ENCODE results near the gene SSC5D. TPM values are rescaled to one million over a fixed set of nuclear protein-coding genes. Genes with fewer than 3 reads are reported as not detected.
A peak's percentile ranks its signal among the peaks of the same experiment; 100 is the strongest.

Gene SSC5D
- total RNA-seq, 1 donor from 2014 or later, result 0.24 TPM

- no peak for ATAC-seq
These were observed 13.7 kb upstream of the SSC5D start for GRCh38 chr19:55474269-55475265.

GRCh38 chr19:55476100-55476775 lies 12.0 kb upstream of the SSC5D start, which contains the start of gene ZNF628:
ZNF628 (plus strand) TSS chr19:55476617; CDS start chr19:55479911, 3,294 bp downstream.
- ATAC-seq, result peak; percentile 95

- ATAC-seq, result no peak
These were observed 10.3 kb upstream of the SSC5D start for GRCh38 chr19:55477905-55478304.

GRCh38 chr19:55478364-55478763 lies 9.9 kb upstream of the SSC5D start:
- ATAC-seq, result no peak

- ATAC-seq, result no peak
These were observed 9.2 kb upstream of the SSC5D start for GRCh38 chr19:55479045-55479444.

GRCh38 chr19:55479451-55480230 lies 8.6 kb upstream of the SSC5D start:
- no peak for ATAC-seq

GRCh38 chr19:55481148-55481793 lies 7.0 kb upstream of the SSC5D start:
- ATAC-seq, result no peak

- no peak for ATAC-seq
These were observed 6.5 kb upstream of the SSC5D start for GRCh38 chr19:55481794-55482155.

GRCh38 chr19:55482156-55482961 lies 5.9 kb upstream of the SSC5D start:
- ATAC-seq, result no peak

- no peak for ATAC-seq
These were observed 5.1 kb upstream of the SSC5D start for GRCh38 chr19:55482967-55483705.

- no peak for ATAC-seq
These were observed 4.3 kb upstream of the SSC5D start for GRCh38 chr19:55483706-55484592.

- ATAC-seq, result peak; percentile 20
These were observed 3.4 kb upstream of the SSC5D start, which contains the start of gene NAT14 for GRCh38 chr19:55484593-55485438. NAT14 (plus strand) TSS chr19:55485188; CDS start chr19:55485709, 521 bp downstream.

GRCh38 chr19:55485439-55486011 lies 2.7 kb upstream of the SSC5D start:
- no peak for ATAC-seq

- ATAC-seq, result no peak
These were observed 1.9 kb upstream of the SSC5D start for GRCh38 chr19:55486043-55486970.

GRCh38 chr19:55486971-55487923 lies 989 bp upstream of the SSC5D start:
- ATAC-seq, result peak; percentile 40

Measured in esophagus mucosa (tissue), 1 donor.